Measurements from ENCODE around the gene SFMBT1.

- TF ChIP-seq CTCF (IDR thresholded peaks at IDR 0.05) (no peak), POLR2A (IDR thresholded peaks at IDR 0.05) (no peak)
Observed at GRCh38 chr3:53065841-53066480, 20.1 kb upstream of the SFMBT1 start.
